Transverse colon (tissue), 4 donors: ENCODE measurements around the gene DTX1.

Experiments used
- CTCF ChIP-seq, 5 experiments: fragments of 200-600 bp in 3 of 5; fragments of 450-650 bp in 2 of 5; sonication (generic) in 3 of 5; IDR thresholded peaks; 1 replicate in 2 of 5; 2 replicates in 3 of 5; pipeline ENCODE4 v1.5.1; 2016 to 2017; ENCODE audit warnings: antibody characterized with exemption in 5 of 5, inconsistent platforms in 3 of 5, mild to moderate bottlenecking in 2 of 5, moderate library complexity in 1 of 5
- EP300 ChIP-seq: sonication (generic); formaldehyde crosslinking; IDR thresholded peaks from one replicate; pipeline ENCODE4 v1.6.1; 2017; ENCODE audit warnings: antibody characterized with exemption, low read depth
- POLR2A ChIP-seq: fragments of 450-650 bp; IDR thresholded peaks from one replicate; pipeline ENCODE4 v1.6.1; 2016; ENCODE audit warnings: antibody characterized with exemption, mild to moderate bottlenecking, moderate library complexity
- POLR2AphosphoS5 ChIP-seq, 3 donors: sonication (generic); formaldehyde crosslinking; IDR thresholded peaks; one replicate each; pipeline ENCODE4 v1.6.1; 2016; ENCODE audit warnings: antibody characterized with exemption in 3 of 3

DNA sequence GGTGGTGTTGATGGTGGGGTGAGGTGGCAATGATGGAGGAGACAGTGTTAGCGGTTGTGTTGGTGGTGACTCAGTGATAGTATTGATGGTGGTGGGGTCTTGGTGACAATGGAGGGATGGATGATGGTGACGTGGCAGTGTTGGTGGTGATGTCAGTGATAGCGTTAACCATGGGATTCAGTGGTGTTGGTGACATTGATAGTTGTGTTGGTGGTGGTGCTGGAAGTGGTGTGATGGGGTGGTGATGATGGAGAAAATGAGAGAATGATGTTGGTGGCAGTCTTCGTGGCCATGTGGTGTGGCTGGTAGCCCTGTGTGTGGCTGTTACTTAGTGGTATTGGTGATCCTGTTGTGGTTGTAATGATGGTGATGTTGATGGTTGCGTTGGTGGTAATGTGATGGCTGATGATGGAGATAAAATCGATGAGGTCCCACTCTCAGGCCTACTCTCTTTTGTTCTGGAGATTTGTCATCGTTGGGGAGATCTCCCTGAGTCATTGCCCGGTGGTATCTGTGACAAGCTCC is 2.6 kb downstream of the DTX1 start:
- no peak for TF ChIP-seq CTCF (IDR thresholded peaks at IDR 0.05)
- no peak for TF ChIP-seq POLR2AphosphoS5 (IDR thresholded peaks at IDR 0.05)
- no peak for TF ChIP-seq POLR2A
- TF ChIP-seq EP300: no peak
